ENCODE measurements around the gene KCTD15. TPM values are rescaled to one million over a fixed set of nuclear protein-coding genes. Genes with fewer than 3 reads are reported as not detected.

Gene KCTD15
- total and polyA plus RNA-seq, 2 donors (not counting 3 experiments of a cell fraction or from before 2014, with no cell fraction given), result 49.5 to 51.8 TPM

- no TSS peak for BruUV-seq (replicated peaks)
- Histone ChIP-seq H4K20me1 (replicated peaks; ENCODE audit: control insufficient read depth, extremely low read depth, insufficient read depth, low read length) (no peaks in the 10 kb centered on the region), H3K79me2 (ENCODE audit: control insufficient read depth, insufficient read depth, low read length) (no peaks in the 10 kb centered on the region), H3K27me3 (ENCODE audit: control insufficient read depth in 2 of 2, insufficient read depth in 2 of 2, low read length in 2 of 2) (peaks cover 0 to 4% of the 10 kb centered on the region in 2 experiments), H3K4me3 (replicated peaks in 1 of 3; ENCODE audit: insufficient read depth in 1 of 3, low read depth in 1 of 3, low read length in 3 of 3) (no peak overlapping the region), H3K9me1 (replicated peaks; ENCODE audit: control insufficient read depth, extremely low read depth, insufficient read depth, low read length) (no peaks in the 10 kb centered on the region), H3K36me3 (ENCODE audit: control insufficient read depth in 2 of 2, extremely low read depth in 1 of 2, insufficient read depth in 2 of 2, low read length in 2 of 2) (no peaks in the 10 kb centered on the region), H3K9ac (replicated peaks; ENCODE audit: extremely low read depth, insufficient read depth, low read length) (no peak overlapping the region), H3K9me3 (replicated peaks; ENCODE audit: control insufficient read depth, insufficient read depth, low read length) (no peaks in the 10 kb centered on the region), H2AFZ (ENCODE audit: low read depth, low read length) (no peak overlapping the region), H3K4me1 (ENCODE audit: control insufficient read depth, extremely low read depth, insufficient read depth, low read length) (peaks cover 14% of the 10 kb centered on the region), H3K4me2 (ENCODE audit: insufficient read depth, low read length) (no peak overlapping the region), H3K27ac (ENCODE audit: insufficient read depth, low read depth, low read length) (peak overlapping the region; percentile 7)
- TF ChIP-seq POLR2AphosphoS5 (IDR thresholded peaks at IDR 0.05; ENCODE audit: insufficient read depth, low read depth, low read length) (no peak), FOS (IDR thresholded peaks at IDR 0.05; ENCODE audit: borderline replicate concordance, insufficient read depth, low read length) (peak; percentile 49)
- dilution Hi-C loops (cut with MboI; ENCODE audit: extremely low pct_ligation_motif_present, low sequenced_read_pairs) (no loop called here), intact Hi-C loops (cut with micrococcal nuclease) (no loop called here)
- FAIRE-seq (peak; percentile 37), DNase-seq (ENCODE audit: low read depth, low spot score) (no peak)
- ChIA-PET POLR2A (no interaction called here), CTCF (interaction anchor here (3.0 to 6.2 kb wide), 2 partner anchors 215 to 314 kb away, joined by 21 to 219 read pairs; no protein-coding TSS in a partner anchor)
Observed at GRCh38 chr19:33781996-33782395, 14.7 kb upstream of the KCTD15 start.

GRCh38 chr19:33784432-33784831 is 12.2 kb upstream of the KCTD15 start:
- POLR2A ChIA-PET, result no interaction called here
- intact Hi-C loops (cut with micrococcal nuclease), result no loop called here
- Histone ChIP-seq H3K36me3 (ENCODE audit: control insufficient read depth in 2 of 2, extremely low read depth in 1 of 2, insufficient read depth in 2 of 2, low read length in 2 of 2) (no peaks in the 10 kb centered on the region), H2AFZ (ENCODE audit: low read depth, low read length) (no peak overlapping the region), H4K20me1 (replicated peaks; ENCODE audit: control insufficient read depth, extremely low read depth, insufficient read depth, low read length) (no peaks in the 10 kb centered on the region), H3K79me2 (ENCODE audit: control insufficient read depth, insufficient read depth, low read length) (no peaks in the 10 kb centered on the region), H3K27me3 (ENCODE audit: control insufficient read depth in 2 of 2, insufficient read depth in 2 of 2, low read length in 2 of 2) (peaks cover 0 to 5% of the 10 kb centered on the region in 2 experiments), H3K27ac (ENCODE audit: insufficient read depth, low read depth, low read length) (no peak overlapping the region), H3K4me1 (ENCODE audit: control insufficient read depth, extremely low read depth, insufficient read depth, low read length) (peaks cover 14% of the 10 kb centered on the region), H3K4me2 (ENCODE audit: insufficient read depth, low read length) (no peak overlapping the region), H3K9me1 (replicated peaks; ENCODE audit: control insufficient read depth, extremely low read depth, insufficient read depth, low read length) (no peaks in the 10 kb centered on the region), H3K9me3 (replicated peaks; ENCODE audit: control insufficient read depth, insufficient read depth, low read length) (no peaks in the 10 kb centered on the region), H3K4me3 (replicated peaks in 1 of 3; ENCODE audit: insufficient read depth in 1 of 3, low read depth in 1 of 3, low read length in 3 of 3) (no peak overlapping the region), H3K9ac (replicated peaks; ENCODE audit: extremely low read depth, insufficient read depth, low read length) (no peak overlapping the region)
- FAIRE-seq (no peak), DNase-seq (ENCODE audit: low read depth, low spot score) (no peak)
- CTCF ChIA-PET, result interaction anchor here (1.1 to 2.9 kb wide), 4 partner anchors 213 to 312 kb away, joined by 3 to 15 read pairs (median 8); no protein-coding TSS in a partner anchor
- TF ChIP-seq POLR2A (IDR thresholded peaks at IDR 0.05; ENCODE audit: low read depth, low read length), result no peak
- no peak for TF ChIP-seq FOS (IDR thresholded peaks at IDR 0.05; ENCODE audit: borderline replicate concordance, insufficient read depth, low read length)
- TF ChIP-seq CTCF (IDR thresholded peaks at IDR 0.05; ENCODE audit: extremely low read depth in 1 of 2, insufficient read depth in 1 of 2, low read depth in 1 of 2, low read length in 2 of 2), result no peak
- TF ChIP-seq MYC (IDR thresholded peaks at IDR 0.05; ENCODE audit: low read depth, low read length), result no peak
- TF ChIP-seq MAX (IDR thresholded peaks at IDR 0.05; ENCODE audit: insufficient read depth, insufficient read length), result no peak
- TF ChIP-seq POLR2AphosphoS5 (IDR thresholded peaks at IDR 0.05; ENCODE audit: insufficient read depth, low read depth, low read length), result no peak
- no peak for TF ChIP-seq JUN (IDR thresholded peaks at IDR 0.05; ENCODE audit: borderline replicate concordance, insufficient read depth, insufficient read length, low read depth)
- TF ChIP-seq GATA2 (IDR thresholded peaks at IDR 0.05; ENCODE audit: insufficient read depth, insufficient read length, low read depth, low read length), result no peak
- TF ChIP-seq EZH2 (IDR thresholded peaks at IDR 0.05; ENCODE audit: borderline replicate concordance, low read depth, low read length, severe bottlenecking), result no peak
- BruUV-seq (replicated peaks), result no TSS peak
- dilution Hi-C loops (cut with MboI; ENCODE audit: extremely low pct_ligation_motif_present, low sequenced_read_pairs), result no loop called here
